Fibroblast of villous mesenchyme (primary cell): ENCODE measurements around the gene PRSS56. TPM values are rescaled to one million over a fixed set of nuclear protein-coding genes. Genes with fewer than 3 reads are reported as not detected.
A peak's percentile ranks its signal among the peaks of the same experiment; 100 is the strongest.

Source experiments
- DNase-seq: peaks from one replicate; pipeline ENCODE4 v3.0.0-alpha.2; 2010; ENCODE audit warnings: low read depth
- H3K4me3 ChIP-seq: 2 replicates; pipeline ENCODE4 v1.5.1; 2011; ENCODE audit warnings: low read depth, mild to moderate bottlenecking, low read length
- CTCF ChIP-seq: IDR thresholded peaks from 2 replicates; pipeline ENCODE4 v1.5.1; 2012; ENCODE audit warnings: low read depth, mild to moderate bottlenecking, low read length; ENCODE audit not compliant: insufficient read depth
- total RNA-seq: library from RNA; depleted of rRNA; stranded (reverse); fragments of >200 nt; gene quantifications from 2 replicates; pipeline ENCODE4 v1.2.3, GENCODE V29; 2012

The PRSS56 gene
- total RNA-seq: not detected in 2 replicates

- no peak for DNase-seq
- no peak for TF ChIP-seq CTCF
- no peak within 1 kb of the TSS for H3K4me3 ChIP-seq
Observed at GRCh38 chr2:232519581-232520438, at the start of gene PRSS56. PRSS56 (plus strand) TSS chr2:232520388; CDS start chr2:232520599, 211 bp downstream.

- H3K4me3 ChIP-seq: no peak overlapping the region
- DNase-seq: peak; percentile 6
- no peak for TF ChIP-seq CTCF
Observed at GRCh38 chr2:232473467-232473890, 46.7 kb upstream of the PRSS56 start.

DNA sequence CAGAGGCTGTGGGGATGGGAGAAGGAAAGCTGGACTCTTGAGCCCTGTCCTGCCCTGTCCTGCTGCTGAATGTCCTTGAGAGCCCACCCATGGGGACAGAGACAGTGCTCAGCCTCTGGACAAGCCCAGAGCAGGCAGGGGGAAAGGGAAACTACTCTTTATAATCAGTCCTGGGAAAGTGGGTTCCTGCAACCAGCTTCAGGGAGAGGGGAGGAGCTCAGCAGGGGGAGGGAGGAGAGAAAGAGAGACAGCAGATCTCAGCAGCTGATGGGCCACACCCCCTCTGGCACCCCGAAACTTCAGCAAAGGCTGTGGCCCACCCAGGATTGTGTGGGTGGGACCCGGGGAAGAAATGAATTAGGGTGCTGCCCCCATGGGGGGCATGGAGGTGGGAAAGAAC is 44.1 kb upstream of the PRSS56 start:
- H3K4me3 ChIP-seq: no peak overlapping the region
- TF ChIP-seq CTCF: no peak
- no peak for DNase-seq

DNA sequence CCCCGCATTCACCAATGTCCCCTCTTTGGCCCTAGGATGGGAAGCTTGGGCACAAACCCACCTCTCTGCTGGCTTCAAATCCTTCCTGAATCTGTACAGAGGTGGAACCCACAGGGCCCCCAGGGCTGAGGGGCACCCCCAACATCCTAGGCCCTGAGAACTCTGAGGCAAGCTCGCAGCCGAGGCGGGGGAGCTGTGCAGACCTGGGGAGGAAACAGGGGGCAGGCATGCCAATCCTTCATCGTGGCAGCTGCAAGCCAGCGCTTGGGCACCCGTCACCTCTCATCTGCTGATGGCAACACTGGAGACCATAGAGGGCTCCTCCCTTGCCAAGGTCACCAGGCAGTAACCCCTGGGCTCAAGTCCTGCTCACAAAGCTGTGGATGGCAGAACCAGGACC is 43.4 kb upstream of the PRSS56 start:
- no peak overlapping the region for H3K4me3 ChIP-seq
- TF ChIP-seq CTCF: no peak
- no peak for DNase-seq

- H3K4me3 ChIP-seq: no peak overlapping the region
- TF ChIP-seq CTCF: no peak
- DNase-seq: no peak
Observed at GRCh38 chr2:232477751-232478510, 42.3 kb upstream of the PRSS56 start.

- no peak overlapping the region for H3K4me3 ChIP-seq
- DNase-seq: no peak
- TF ChIP-seq CTCF: no peak
Observed at GRCh38 chr2:232478571-232479340, 41.4 kb upstream of the PRSS56 start.
